HepG2 (cell line): Measurements from ENCODE around the gene FANCL. TPM values are rescaled to one million over a fixed set of nuclear protein-coding genes. Genes with fewer than 3 reads are reported as not detected.
A peak's percentile ranks its signal among the peaks of the same experiment; 100 is the strongest.

Experiments
- CSRNP1 ChIP-seq: sonication (generic); formaldehyde crosslinking; IDR thresholded peaks from 2 replicates; pipeline ENCODE4 v1.8.1; 2023; ENCODE audit warnings: mild to moderate bottlenecking, missing genetic modification reagents
- FOXA1 ChIP-seq, 2 experiments: fragments of 450-650 bp in 1 of 2; sonication (generic) in 1 of 2; formaldehyde crosslinking in 1 of 2; IDR thresholded peaks; 2 replicates each; pipeline versions ENCODE4 v1.4.0 to v1.6.1; 2016 to 2020; ENCODE audit warnings: missing genetic modification reagents in 1 of 2
- GFI1 ChIP-seq: sonication (generic); formaldehyde crosslinking; IDR thresholded peaks from 2 replicates; pipeline ENCODE4 v1.5.0; 2020; ENCODE audit warnings: missing genetic modification reagents, mild to moderate bottlenecking, borderline replicate concordance
- IRF9 ChIP-seq: sonication (generic); formaldehyde crosslinking; IDR thresholded peaks from 2 replicates; pipeline ENCODE4 v1.8.0; 2022; ENCODE audit warnings: missing genetic modification reagents, mild to moderate bottlenecking, borderline replicate concordance
- NKX3-1 ChIP-seq: sonication (generic); formaldehyde crosslinking; IDR thresholded peaks from 2 replicates; pipeline ENCODE4 v1.5.0; 2020; ENCODE audit warnings: missing genetic modification reagents
- REL ChIP-seq: sonication (generic); formaldehyde crosslinking; conservative IDR thresholded peaks from 2 replicates; pipeline ENCODE4 v1.8.0; 2022; ENCODE audit warnings: mild to moderate bottlenecking, missing genetic modification reagents, moderate library complexity
- SMAD3 ChIP-seq: sonication (generic); formaldehyde crosslinking; IDR thresholded peaks from 2 replicates; pipeline ENCODE4 v1.4.0; 2020; ENCODE audit warnings: missing genetic modification reagents
- WIZ ChIP-seq: sonication (generic); formaldehyde crosslinking; IDR thresholded peaks from 2 replicates; pipeline ENCODE4 v1.5.1; 2020; ENCODE audit warnings: mild to moderate bottlenecking, missing genetic modification reagents
- ZNF570 ChIP-seq: sonication (generic); formaldehyde crosslinking; IDR thresholded peaks from 2 replicates; pipeline ENCODE4 v1.4.0; 2020; ENCODE audit warnings: mild to moderate bottlenecking, missing genetic modification reagents, borderline replicate concordance
- ZNF572 ChIP-seq: sonication (generic); formaldehyde crosslinking; IDR thresholded peaks from 2 replicates; pipeline ENCODE4 v1.5.1; 2020; ENCODE audit warnings: mild to moderate bottlenecking, missing genetic modification reagents
- polyA plus RNA-seq, 8 experiments: library from polyadenylated mRNA; depleted of rRNA in 3 of 8; stranded (reverse) in 7 of 8; unstranded in 1 of 8; fragments of >200 nt; fragmentation: Illumina TruSeq in 4 of 8; extraction: Trizol in 4 of 8; gene quantifications; 2 replicates each; pipeline versions ENCODE4 v1.2.1 to v1.2.3, GENCODE V29; 2011 to 2016; ENCODE audit warnings: low read depth in 4 of 8, missing spikeins in 1 of 8, mixed read lengths in 1 of 8; ENCODE audit not compliant: insufficient read depth in 1 of 8
- total RNA-seq, 5 experiments: library from RNA; depleted of rRNA; stranded (reverse); fragments of >200 nt; fragmentation: Illumina TruSeq; extraction: Trizol; gene quantifications; 2 replicates each; pipeline ENCODE4 v1.2.3, GENCODE V29; 2016; ENCODE audit warnings: low read depth in 1 of 5
- TF ChIP-seq, protein P1 (sequence below), 2 experiments: sonication (generic) in 1 of 2; formaldehyde crosslinking in 1 of 2; IDR thresholded peaks; 2 replicates each; pipeline versions ENCODE4 v1.5.1 to v1.6.1; 2011 to 2020; ENCODE audit warnings: borderline replicate concordance in 1 of 2, low read depth in 1 of 2, low read length in 1 of 2, mild to moderate bottlenecking in 1 of 2, missing genetic modification reagents in 1 of 2, moderate library complexity in 1 of 2
- TF ChIP-seq, protein P2 (sequence below): sonication (generic); formaldehyde crosslinking; IDR thresholded peaks from 2 replicates; pipeline ENCODE4 v1.5.1; 2020; ENCODE audit warnings: missing genetic modification reagents, mild to moderate bottlenecking, borderline replicate concordance
- TF ChIP-seq, protein P3 (sequence below): sonication (generic); formaldehyde crosslinking; IDR thresholded peaks from 2 replicates; pipeline ENCODE4 v1.5.0; 2020; ENCODE audit warnings: mild to moderate bottlenecking, missing genetic modification reagents, borderline replicate concordance
- TF ChIP-seq, protein P4 (sequence below): sonication (generic); formaldehyde crosslinking; IDR thresholded peaks from 2 replicates; pipeline ENCODE4 v1.4.0; 2020; ENCODE audit warnings: missing genetic modification reagents
- TF ChIP-seq, protein P5 (sequence below): sonication (generic); formaldehyde crosslinking; IDR thresholded peaks from 2 replicates; pipeline ENCODE4 v1.5.0; 2020; ENCODE audit warnings: missing genetic modification reagents

The FANCL gene
- total and polyA plus RNA-seq, 2 of the 13 experiments (the other 11 are each of a cell fraction or from before 2014, with no cell fraction given): 40.7 to 66.8 TPM

- no peak for TF ChIP-seq IRF9 (CRISPR knock-in tag)
- peak; percentile 45; the same call in 1 of the 2 replicates for TF ChIP-seq FOXA1 (IDR thresholded peaks at IDR 0.05)
- 0 out of 2 replicates have a peak, but pooled peaks have one; percentile 37 for TF ChIP-seq FOXA1 (CRISPR knock-in tag; IDR thresholded peaks at IDR 0.05)
- no peak for TF ChIP-seq ZNF570 (CRISPR knock-in tag)
- no peak for TF ChIP-seq CSRNP1 (CRISPR knock-in tag)
- TF ChIP-seq SMAD3 (CRISPR knock-in tag): no peak
- TF ChIP-seq, protein P1, sequence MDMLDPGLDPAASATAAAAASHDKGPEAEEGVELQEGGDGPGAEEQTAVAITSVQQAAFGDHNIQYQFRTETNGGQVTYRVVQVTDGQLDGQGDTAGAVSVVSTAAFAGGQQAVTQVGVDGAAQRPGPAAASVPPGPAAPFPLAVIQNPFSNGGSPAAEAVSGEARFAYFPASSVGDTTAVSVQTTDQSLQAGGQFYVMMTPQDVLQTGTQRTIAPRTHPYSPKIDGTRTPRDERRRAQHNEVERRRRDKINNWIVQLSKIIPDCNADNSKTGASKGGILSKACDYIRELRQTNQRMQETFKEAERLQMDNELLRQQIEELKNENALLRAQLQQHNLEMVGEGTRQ (IDR thresholded peaks at IDR 0.05; ENCODE audit: low read depth, low read length): no peak
- TF ChIP-seq, protein P1 (CRISPR knock-in tag; IDR thresholded peaks at IDR 0.05; ENCODE audit: borderline replicate concordance): no peak
- TF ChIP-seq NKX3-1 (CRISPR knock-in tag): no peak
- TF ChIP-seq, protein P2, sequence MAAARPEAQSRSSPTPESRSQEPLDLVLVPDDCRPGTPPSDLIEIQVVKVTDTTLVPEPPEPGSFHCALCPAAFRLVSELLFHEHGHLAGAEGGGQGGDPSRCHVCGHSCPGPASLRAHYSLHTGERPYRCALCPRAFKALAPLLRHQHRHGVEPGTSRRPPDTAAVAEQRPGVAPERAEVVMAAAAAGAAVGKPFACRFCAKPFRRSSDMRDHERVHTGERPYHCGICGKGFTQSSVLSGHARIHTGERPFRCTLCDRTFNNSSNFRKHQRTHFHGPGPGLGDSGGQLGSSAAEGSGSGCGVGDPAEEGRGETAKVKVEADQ (CRISPR knock-in tag): no peak
- no peak for TF ChIP-seq ZNF572 (CRISPR knock-in tag)
- TF ChIP-seq GFI1 (CRISPR knock-in tag): no peak
- TF ChIP-seq, protein P3, sequence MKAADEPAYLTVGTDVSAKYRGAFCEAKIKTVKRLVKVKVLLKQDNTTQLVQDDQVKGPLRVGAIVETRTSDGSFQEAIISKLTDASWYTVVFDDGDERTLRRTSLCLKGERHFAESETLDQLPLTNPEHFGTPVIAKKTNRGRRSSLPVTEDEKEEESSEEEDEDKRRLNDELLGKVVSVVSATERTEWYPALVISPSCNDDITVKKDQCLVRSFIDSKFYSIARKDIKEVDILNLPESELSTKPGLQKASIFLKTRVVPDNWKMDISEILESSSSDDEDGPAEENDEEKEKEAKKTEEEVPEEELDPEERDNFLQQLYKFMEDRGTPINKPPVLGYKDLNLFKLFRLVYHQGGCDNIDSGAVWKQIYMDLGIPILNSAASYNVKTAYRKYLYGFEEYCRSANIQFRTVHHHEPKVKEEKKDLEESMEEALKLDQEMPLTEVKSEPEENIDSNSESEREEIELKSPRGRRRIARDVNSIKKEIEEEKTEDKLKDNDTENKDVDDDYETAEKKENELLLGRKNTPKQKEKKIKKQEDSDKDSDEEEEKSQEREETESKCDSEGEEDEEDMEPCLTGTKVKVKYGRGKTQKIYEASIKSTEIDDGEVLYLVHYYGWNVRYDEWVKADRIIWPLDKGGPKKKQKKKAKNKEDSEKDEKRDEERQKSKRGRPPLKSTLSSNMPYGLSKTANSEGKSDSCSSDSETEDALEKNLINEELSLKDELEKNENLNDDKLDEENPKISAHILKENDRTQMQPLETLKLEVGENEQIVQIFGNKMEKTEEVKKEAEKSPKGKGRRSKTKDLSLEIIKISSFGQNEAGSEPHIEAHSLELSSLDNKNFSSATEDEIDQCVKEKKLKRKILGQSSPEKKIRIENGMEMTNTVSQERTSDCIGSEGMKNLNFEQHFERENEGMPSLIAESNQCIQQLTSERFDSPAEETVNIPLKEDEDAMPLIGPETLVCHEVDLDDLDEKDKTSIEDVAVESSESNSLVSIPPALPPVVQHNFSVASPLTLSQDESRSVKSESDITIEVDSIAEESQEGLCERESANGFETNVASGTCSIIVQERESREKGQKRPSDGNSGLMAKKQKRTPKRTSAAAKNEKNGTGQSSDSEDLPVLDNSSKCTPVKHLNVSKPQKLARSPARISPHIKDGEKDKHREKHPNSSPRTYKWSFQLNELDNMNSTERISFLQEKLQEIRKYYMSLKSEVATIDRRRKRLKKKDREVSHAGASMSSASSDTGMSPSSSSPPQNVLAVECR (CRISPR knock-in tag): no peak
- TF ChIP-seq WIZ (CRISPR knock-in tag): no peak
- TF ChIP-seq, protein P4, sequence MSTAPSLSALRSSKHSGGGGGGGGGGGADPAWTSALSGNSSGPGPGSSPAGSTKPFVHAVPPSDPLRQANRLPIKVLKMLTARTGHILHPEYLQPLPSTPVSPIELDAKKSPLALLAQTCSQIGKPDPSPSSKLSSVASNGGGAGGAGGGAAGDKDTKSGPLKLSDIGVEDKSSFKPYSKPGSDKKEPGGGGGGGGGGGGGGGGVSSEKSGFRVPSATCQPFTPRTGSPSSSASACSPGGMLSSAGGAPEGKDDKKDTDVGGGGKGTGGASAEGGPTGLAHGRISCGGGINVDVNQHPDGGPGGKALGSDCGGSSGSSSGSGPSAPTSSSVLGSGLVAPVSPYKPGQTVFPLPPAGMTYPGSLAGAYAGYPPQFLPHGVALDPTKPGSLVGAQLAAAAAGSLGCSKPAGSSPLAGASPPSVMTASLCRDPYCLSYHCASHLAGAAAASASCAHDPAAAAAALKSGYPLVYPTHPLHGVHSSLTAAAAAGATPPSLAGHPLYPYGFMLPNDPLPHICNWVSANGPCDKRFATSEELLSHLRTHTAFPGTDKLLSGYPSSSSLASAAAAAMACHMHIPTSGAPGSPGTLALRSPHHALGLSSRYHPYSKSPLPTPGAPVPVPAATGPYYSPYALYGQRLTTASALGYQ (CRISPR knock-in tag): no peak
- TF ChIP-seq REL (CRISPR knock-in tag): no peak
- TF ChIP-seq, protein P5, sequence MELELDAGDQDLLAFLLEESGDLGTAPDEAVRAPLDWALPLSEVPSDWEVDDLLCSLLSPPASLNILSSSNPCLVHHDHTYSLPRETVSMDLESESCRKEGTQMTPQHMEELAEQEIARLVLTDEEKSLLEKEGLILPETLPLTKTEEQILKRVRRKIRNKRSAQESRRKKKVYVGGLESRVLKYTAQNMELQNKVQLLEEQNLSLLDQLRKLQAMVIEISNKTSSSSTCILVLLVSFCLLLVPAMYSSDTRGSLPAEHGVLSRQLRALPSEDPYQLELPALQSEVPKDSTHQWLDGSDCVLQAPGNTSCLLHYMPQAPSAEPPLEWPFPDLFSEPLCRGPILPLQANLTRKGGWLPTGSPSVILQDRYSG (CRISPR knock-in tag): no peak
Measured at GRCh38 chr2:58261209-58261608, 20.1 kb upstream of the FANCL start (continued).
